ENCODE measurements around the gene SYNGAP1. TPM values are rescaled to one million over a fixed set of nuclear protein-coding genes. Genes with fewer than 3 reads are reported as not detected.
"Not testable (repeated sequence)": the region's sequence is repeated elsewhere in the genome, so short reads cannot be mapped to it uniquely, and the experiment has no call there.

The SYNGAP1 gene
- 1.8 and 2.5 TPM in 2 replicates for total RNA-seq (2014; rRNA removed; shearing (Covaris generic))

GRCh38 chr6:33419580-33420490 lies at the start of gene SYNGAP1:
Gene SYNGAP1, plus strand, starts transcription at chr6:33420065. Its CDS starts 200 bp downstream, at chr6:33420265.
- peak; percentile 49 for DNase-seq (ENCODE audit: low spot score)

- DNase-seq (ENCODE audit: low spot score), result not testable (repeated sequence)
Observed at GRCh38 chr6:33371901-33372300, 48.0 kb upstream of the SYNGAP1 start.

GRCh38 chr6:33372526-33373123 lies 47.2 kb upstream of the SYNGAP1 start:
- DNase-seq (ENCODE audit: low spot score), result no peak

- DNase-seq (ENCODE audit: low spot score), result no peak
Observed at GRCh38 chr6:33373960-33374910, 45.6 kb upstream of the SYNGAP1 start.

GRCh38 chr6:33375143-33375671 lies 44.7 kb upstream of the SYNGAP1 start:
- DNase-seq (ENCODE audit: low spot score), result peak; percentile 61

GRCh38 chr6:33377171-33377570 lies 42.7 kb upstream of the SYNGAP1 start:
- DNase-seq (ENCODE audit: low spot score), result no peak

GRCh38 chr6:33379184-33379583 lies 40.7 kb upstream of the SYNGAP1 start:
- DNase-seq (ENCODE audit: low spot score), result not testable (repeated sequence)

- no peak for DNase-seq (ENCODE audit: low spot score)
Observed at GRCh38 chr6:33380272-33380981, 39.4 kb upstream of the SYNGAP1 start.

- DNase-seq (ENCODE audit: low spot score), result no peak
Observed at GRCh38 chr6:33383427-33384185, 36.3 kb upstream of the SYNGAP1 start.

GRCh38 chr6:33384581-33385020 lies 35.3 kb upstream of the SYNGAP1 start:
- DNase-seq (ENCODE audit: low spot score), result peak; percentile 52

- DNase-seq (ENCODE audit: low spot score), result no peak
Observed at GRCh38 chr6:33390173-33390572, 29.7 kb upstream of the SYNGAP1 start.

- DNase-seq (ENCODE audit: low spot score), result no peak
Observed at GRCh38 chr6:33390767-33391277, 29.0 kb upstream of the SYNGAP1 start.

- peak; percentile 99 for DNase-seq (ENCODE audit: low spot score)
Observed at GRCh38 chr6:33391278-33391921, 28.5 kb upstream of the SYNGAP1 start, which contains the start of gene KIFC1. Gene KIFC1, plus strand, starts transcription at chr6:33391823. Its CDS starts 163 bp downstream, at chr6:33391986.

GRCh38 chr6:33391922-33392594 lies 27.8 kb upstream of the SYNGAP1 start:
- DNase-seq (ENCODE audit: low spot score), result no peak

- DNase-seq (ENCODE audit: low spot score), result no peak
Observed at GRCh38 chr6:33392595-33392948, 27.3 kb upstream of the SYNGAP1 start.

- DNase-seq (ENCODE audit: low spot score), result no peak
Observed at GRCh38 chr6:33392979-33393378, 26.9 kb upstream of the SYNGAP1 start.

- no peak for DNase-seq (ENCODE audit: low spot score)
Observed at GRCh38 chr6:33397541-33397940, 22.3 kb upstream of the SYNGAP1 start.

- DNase-seq (ENCODE audit: low spot score), result not testable (repeated sequence)
Observed at GRCh38 chr6:33398601-33399000, 21.3 kb upstream of the SYNGAP1 start.

GRCh38 chr6:33399881-33400280 lies 20.0 kb upstream of the SYNGAP1 start:
- not testable (repeated sequence) for DNase-seq (ENCODE audit: low spot score)
